H9 (cell line): ENCODE results near the gene ARMS2. TPM values are rescaled to one million over a fixed set of nuclear protein-coding genes. Genes with fewer than 3 reads are reported as not detected.

Experiments used
- DNase-seq: peaks from one replicate; pipeline ENCODE4 v3.0.0-alpha.2; 2017
- H2AFZ ChIP-seq: one replicate; pipeline ENCODE4 v1.6.1; 2013; ENCODE audit warnings: mild to moderate bottlenecking, low read length, control low read depth, moderate library complexity
- H2AK5ac ChIP-seq: 2 replicates; pipeline ENCODE4 v1.6.1; 2013; ENCODE audit warnings: low read length, control low read depth, mixed read lengths; ENCODE audit not compliant: insufficient read length
- H2BK120ac ChIP-seq: one replicate; pipeline ENCODE4 v1.6.1; 2013; ENCODE audit warnings: low read depth, mild to moderate bottlenecking, low read length, control low read depth, inconsistent platforms; ENCODE audit not compliant: poor library complexity, severe bottlenecking
- H2BK12ac ChIP-seq: 2 replicates; pipeline ENCODE4 v1.6.1; 2013; ENCODE audit warnings: low read length, control low read depth, mixed read lengths, low read depth; ENCODE audit not compliant: insufficient read length
- H2BK15ac ChIP-seq: 2 replicates; pipeline ENCODE4 v1.6.1; 2013; ENCODE audit warnings: low read depth, low read length, control low read depth
- H2BK20ac ChIP-seq: one replicate; pipeline ENCODE4 v1.6.1; 2013; ENCODE audit warnings: low read depth, mild to moderate bottlenecking, low read length, control low read depth, inconsistent platforms; ENCODE audit not compliant: poor library complexity, severe bottlenecking
- H2BK5ac ChIP-seq: 2 replicates; pipeline ENCODE4 v1.6.1; 2013; ENCODE audit warnings: low read length, control low read depth, mixed read lengths; ENCODE audit not compliant: insufficient read length
- H3K14ac ChIP-seq: 2 replicates; pipeline ENCODE4 v1.6.1; 2013; ENCODE audit warnings: low read length, control low read depth; ENCODE audit not compliant: insufficient read depth
- H3K18ac ChIP-seq: 2 replicates; pipeline ENCODE4 v1.6.1; 2013; ENCODE audit warnings: low read depth, mild to moderate bottlenecking, mixed read lengths, low read length, control low read depth; ENCODE audit not compliant: insufficient read length
- H3K23ac ChIP-seq: 2 replicates; pipeline ENCODE4 v1.6.1; 2013; ENCODE audit warnings: low read length, control low read depth, mixed read lengths, low read depth; ENCODE audit not compliant: insufficient read length
- H3K23me2 ChIP-seq: 2 replicates; pipeline ENCODE4 v1.6.1; 2013; ENCODE audit warnings: low read depth, mild to moderate bottlenecking, mixed read lengths, low read length, control low read depth; ENCODE audit not compliant: insufficient read length, poor library complexity, severe bottlenecking
- H3K27ac ChIP-seq: 2 replicates; pipeline ENCODE4 v1.5.1; 2013; ENCODE audit warnings: low read length, control low read depth, mixed read lengths, low read depth; ENCODE audit not compliant: insufficient read length
- H3K27me3 ChIP-seq: 2 replicates; pipeline ENCODE4 v1.6.1; 2013; ENCODE audit warnings: low read length, control low read depth, inconsistent platforms; ENCODE audit not compliant: insufficient read depth
- H3K4ac ChIP-seq: 2 replicates; pipeline ENCODE4 v1.6.1; 2013; ENCODE audit warnings: low read depth, mild to moderate bottlenecking, control low read depth, inconsistent platforms, low read length, moderate library complexity
- H3K4me1 ChIP-seq: 2 replicates; pipeline ENCODE4 v1.6.1; 2013; ENCODE audit warnings: low read length, control low read depth, inconsistent platforms; ENCODE audit not compliant: insufficient read depth
- H3K4me2 ChIP-seq: 2 replicates; pipeline ENCODE4 v1.6.1; 2013; ENCODE audit warnings: low read length, control low read depth, mixed read lengths; ENCODE audit not compliant: insufficient read length, insufficient read depth
- H3K56ac ChIP-seq: 2 replicates; pipeline ENCODE4 v1.6.1; 2013; ENCODE audit warnings: low read depth, mild to moderate bottlenecking, mixed read lengths, low read length, control low read depth; ENCODE audit not compliant: insufficient read length
- H3K79me1 ChIP-seq: 2 replicates; pipeline ENCODE4 v1.6.1; 2013; ENCODE audit warnings: low read depth, mild to moderate bottlenecking, moderate library complexity, low read length, control low read depth, inconsistent platforms; ENCODE audit not compliant: insufficient read depth, poor library complexity, severe bottlenecking
- H3K79me2 ChIP-seq: 2 replicates; pipeline ENCODE4 v1.6.1; 2013; ENCODE audit warnings: low read length, control low read depth, inconsistent platforms; ENCODE audit not compliant: insufficient read depth
- H3K9ac ChIP-seq: 2 replicates; pipeline ENCODE4 v1.6.1; 2013; ENCODE audit warnings: low read length, control low read depth, mixed read lengths; ENCODE audit not compliant: insufficient read length; ENCODE audit errors: extremely low read depth
- H3K9me3 ChIP-seq: one replicate; pipeline ENCODE4 v1.6.1; 2013; ENCODE audit warnings: low read depth, low read length, inconsistent platforms; ENCODE audit not compliant: control insufficient read depth
- H3T11ph ChIP-seq: one replicate; pipeline ENCODE4 v1.6.1; 2013; ENCODE audit warnings: mild to moderate bottlenecking, low read length, control low read depth, inconsistent platforms
- H4K20me1 ChIP-seq: one replicate; pipeline ENCODE4 v1.6.1; 2013; ENCODE audit not compliant: control insufficient read depth, insufficient read length, insufficient read depth
- H4K5ac ChIP-seq: 2 replicates; pipeline ENCODE4 v1.6.1; 2013; ENCODE audit warnings: low read depth, mild to moderate bottlenecking, mixed read lengths, low read length, control low read depth; ENCODE audit not compliant: insufficient read length
- H4K8ac ChIP-seq: replicated peaks from 2 replicates; pipeline ENCODE4 v1.6.1; 2013; ENCODE audit warnings: low read length, control low read depth, mixed read lengths, low read depth; ENCODE audit not compliant: insufficient read length
- H4K91ac ChIP-seq: 2 replicates; pipeline ENCODE4 v1.6.1; 2013; ENCODE audit warnings: low read depth, mild to moderate bottlenecking, moderate library complexity, mixed read lengths, low read length, control low read depth; ENCODE audit not compliant: insufficient read length
- H3K27ac Mint-ChIP-seq, 3 experiments: 2 replicates in 2 of 3; 3 replicates in 1 of 3; pipeline ENCODE4 v1.8.0; 2020 to 2021; ENCODE audit warnings: mixed read lengths in 3 of 3, mild to moderate bottlenecking in 1 of 3, moderate library complexity in 1 of 3
- H3K27me3 Mint-ChIP-seq: 2 replicates; pipeline ENCODE4 v1.8.0; 2021; ENCODE audit warnings: low read depth, mild to moderate bottlenecking, moderate library complexity, mixed read lengths
- H3K36me3 Mint-ChIP-seq, 3 experiments: 2 replicates in 2 of 3; 3 replicates in 1 of 3; pipeline ENCODE4 v1.8.0; 2020 to 2021; ENCODE audit warnings: low read depth in 3 of 3, mixed read lengths in 3 of 3; ENCODE audit not compliant: insufficient read depth in 1 of 3
- H3K4me1 Mint-ChIP-seq, 2 experiments: 2 replicates each; pipeline ENCODE4 v1.8.0; 2020; ENCODE audit warnings: mixed read lengths in 2 of 2
- H3K4me3 Mint-ChIP-seq, 2 experiments: 2 replicates in 1 of 2; 3 replicates in 1 of 2; pipeline ENCODE4 v1.8.0; 2020 to 2021; ENCODE audit warnings: mild to moderate bottlenecking in 2 of 2, mixed read lengths in 2 of 2, moderate library complexity in 1 of 2
- H3K9me3 Mint-ChIP-seq, 2 experiments: 2 replicates in 1 of 2; 3 replicates in 1 of 2; pipeline ENCODE4 v1.8.0; 2020; ENCODE audit warnings: mild to moderate bottlenecking in 2 of 2, mixed read lengths in 2 of 2, moderate library complexity in 1 of 2
- CTCF ChIP-seq: fragments of 200-600 bp; sonication (generic); conservative IDR thresholded peaks from 3 replicates; pipeline ENCODE4 v1.8.0; 2021; ENCODE audit warnings: antibody characterized with exemption, mild to moderate bottlenecking
- WGBS: extraction: QIAGEN DNeasy Blood & Tissue Kit; methylation state at CpG from one replicate; pipeline ENCODE4 v1.1.7; 2013; ENCODE audit warnings: missing lambda C conversion rate, low lambda C conversion rate, mixed read lengths; ENCODE audit not compliant: insufficient read length; ENCODE audit errors: extremely low coverage; 5-methylcytosine and 5-hydroxymethylcytosine counted together
- total RNA-seq: library from RNA; stranded (reverse); gene quantifications from 2 replicates; pipeline ENCODE4 v1.2.1, GENCODE V29; 2021

The ARMS2 gene
- total RNA-seq, 1 experiment from 2014 or later, result not detected

- no peak for TF ChIP-seq CTCF
- Histone ChIP-seq H2BK20ac (no peak overlapping the region), H3K4me1 (peaks cover 2% of the 10 kb centered on the region; the same call in 1 of the 2 replicates), H3K4me2 (no peak overlapping the region), H3K4ac (no peak overlapping the region), H3K9me3 (no peaks in the 10 kb centered on the region), H3K14ac (no peak overlapping the region), H3K56ac (no peak overlapping the region), H4K20me1 (no peaks in the 10 kb centered on the region), H2AK5ac (no peak overlapping the region), H3K79me1 (no peaks in the 10 kb centered on the region), H2BK15ac (no peak overlapping the region), H3K27ac (no peak overlapping the region), H3K23me2 (no peaks in the 10 kb centered on the region), H4K91ac (no peak overlapping the region), H2BK12ac (no peak overlapping the region), H2BK5ac (no peak overlapping the region), H4K8ac (no peak overlapping the region), H4K5ac (no peak overlapping the region), H3K18ac (no peak overlapping the region), H3K23ac (no peak overlapping the region), H3K79me2 (no peaks in the 10 kb centered on the region), H3K27me3 (no peaks in the 10 kb centered on the region), H2AFZ (no peak overlapping the region), H3T11ph (no peak overlapping the region), H3K9ac (no peak overlapping the region), H2BK120ac (no peak overlapping the region)
- Mint-ChIP-seq H3K4me1 (peaks cover 8 to 10% of the 10 kb centered on the region in 2 experiments; a peak in 3 of 4 replicates), H3K27ac (no peak overlapping the region), H3K27me3 (no peaks in the 10 kb centered on the region), H3K9me3 (no peaks in the 10 kb centered on the region), H3K36me3 (peaks cover 10 to 48% (median 30%) of the 10 kb centered on the region in 3 experiments; a peak in 6 of 7 replicates), H3K4me3 (no peak overlapping the region)
- no peak for DNase-seq
- no CpG with 5 or more reads among the region's 1 CpG for WGBS
Measured at GRCh38 chr10:122419016-122419415, 35.4 kb upstream of the ARMS2 start.
